BE2C (cell line): ENCODE results near the gene NFE2L3.
"Not testable (repeated sequence)": the region's sequence is repeated elsewhere in the genome, so short reads cannot be mapped to it uniquely, and the experiment has no call there.

Experiments
- DNase-seq: peaks from one replicate; pipeline ENCODE4 v3.0.0-alpha.2; 2020
- H3K27me3 ChIP-seq: fragments of 250-450 bp; sonication (Bioruptor Pico); 2 replicates; pipeline ENCODE4 v1.5.1; 2020; ENCODE audit warnings: mild to moderate bottlenecking
- H3K36me3 ChIP-seq: fragments of 250-450 bp; sonication (Bioruptor Pico); 2 replicates; pipeline ENCODE4 v1.5.1; 2020; ENCODE audit warnings: mild to moderate bottlenecking
- H3K4me1 ChIP-seq: fragments of 250-450 bp; sonication (Bioruptor Pico); 2 replicates; pipeline ENCODE4 v1.5.1; 2020
- H3K4me3 ChIP-seq: 2 replicates; pipeline ENCODE4 v1.5.1; 2011; ENCODE audit warnings: low read depth, low read length
- H3K9me3 ChIP-seq: fragments of 250-450 bp; sonication (Bioruptor Pico); 2 replicates; pipeline ENCODE4 v1.5.1; 2020
- CTCF ChIP-seq: IDR thresholded peaks from 2 replicates; pipeline ENCODE4 v1.5.1; 2012; ENCODE audit warnings: mild to moderate bottlenecking, low read depth, low read length

The NFE2L3 gene

GRCh38 chr7:26115650-26116049, 36.3 kb upstream of the NFE2L3 start:
- DNase-seq, result no peak
- Histone ChIP-seq H3K4me3 (no peak overlapping the region), H3K27me3 (peaks cover 25% of the 10 kb centered on the region; the same call in 1 of the 2 replicates), H3K4me1 (no peaks in the 10 kb centered on the region), H3K36me3 (no peaks in the 10 kb centered on the region), H3K9me3 (no peaks in the 10 kb centered on the region)
- TF ChIP-seq CTCF, result no peak

GRCh38 chr7:26117142-26117807, 34.7 kb upstream of the NFE2L3 start:
- TF ChIP-seq CTCF, result no peak
- Histone ChIP-seq H3K36me3 (no peaks in the 10 kb centered on the region), H3K9me3 (no peaks in the 10 kb centered on the region), H3K27me3 (peaks cover 22% of the 10 kb centered on the region), H3K4me1 (no peaks in the 10 kb centered on the region), H3K4me3 (no peak overlapping the region)
- DNase-seq, result no peak

- TF ChIP-seq CTCF, result no peak
- Histone ChIP-seq H3K27me3 (peaks cover 26% of the 10 kb centered on the region), H3K9me3 (no peaks in the 10 kb centered on the region), H3K4me1 (no peaks in the 10 kb centered on the region), H3K4me3 (no peak overlapping the region), H3K36me3 (no peaks in the 10 kb centered on the region)
- no peak for DNase-seq
Measured at GRCh38 chr7:26117970-26118369, 34.0 kb upstream of the NFE2L3 start.

- no peak for DNase-seq
- TF ChIP-seq CTCF, result no peak
- no peaks in the 10 kb centered on the region for H3K4me1 ChIP-seq
- peaks cover 21% of the 10 kb centered on the region for H3K27me3 ChIP-seq
- no peak overlapping the region for H3K4me3 ChIP-seq
- H3K9me3 ChIP-seq, result no peaks in the 10 kb centered on the region
- H3K36me3 ChIP-seq, result no peaks in the 10 kb centered on the region
Measured at GRCh38 chr7:26122745-26123144, 29.3 kb upstream of the NFE2L3 start.

- not testable (repeated sequence) for H3K4me1 ChIP-seq, H3K36me3 ChIP-seq, DNase-seq, H3K9me3 ChIP-seq, H3K4me3 ChIP-seq
- peaks cover 30% of the 10 kb centered on the region for H3K27me3 ChIP-seq
Measured at GRCh38 chr7:26124775-26125174, 27.2 kb upstream of the NFE2L3 start.

- Histone ChIP-seq H3K4me3 (no peak overlapping the region), H3K36me3 (no peaks in the 10 kb centered on the region), H3K27me3 (peaks cover 32% of the 10 kb centered on the region), H3K4me1 (no peaks in the 10 kb centered on the region), H3K9me3 (no peaks in the 10 kb centered on the region)
- TF ChIP-seq CTCF, result no peak
- no peak for DNase-seq
Measured at GRCh38 chr7:26127411-26127810, 24.6 kb upstream of the NFE2L3 start.

- H3K9me3 ChIP-seq, result no peaks in the 10 kb centered on the region
- no peak overlapping the region for H3K4me3 ChIP-seq
- H3K27me3 ChIP-seq, result peaks cover 28% of the 10 kb centered on the region
- H3K36me3 ChIP-seq, result no peaks in the 10 kb centered on the region
- TF ChIP-seq CTCF, result no peak
- no peak for DNase-seq
- H3K4me1 ChIP-seq, result no peaks in the 10 kb centered on the region
Measured at GRCh38 chr7:26131056-26131589, 20.9 kb upstream of the NFE2L3 start.
